Neural cell (in vitro differentiated cells): ENCODE results near the gene COIL.

Source experiments
- EZH2 ChIP-seq: fragments of 200-600, 300-800 bp; shearing (Covaris generic), sonication (generic); IDR thresholded peaks from 2 replicates; pipeline ENCODE4 v1.6.1; 2014; ENCODE audit warnings: antibody characterized with exemption, low read length, borderline replicate concordance, mild to moderate bottlenecking; ENCODE audit not compliant: insufficient read depth, poor library complexity, severe bottlenecking
- MXI1 ChIP-seq: fragments of 450-650 bp; conservative IDR thresholded peaks from 2 replicates; pipeline ENCODE4 v1.6.1; 2014; ENCODE audit warnings: antibody characterized with exemption, mild to moderate bottlenecking; ENCODE audit not compliant: poor library complexity, severe bottlenecking
- TF ChIP-seq, protein P1 (sequence below): fragments of 450-650 bp; IDR thresholded peaks from 2 replicates; pipeline ENCODE4 v1.5.1; 2014; ENCODE audit warnings: antibody characterized with exemption, mild to moderate bottlenecking, moderate library complexity; ENCODE audit not compliant: poor library complexity, severe bottlenecking

DNA sequence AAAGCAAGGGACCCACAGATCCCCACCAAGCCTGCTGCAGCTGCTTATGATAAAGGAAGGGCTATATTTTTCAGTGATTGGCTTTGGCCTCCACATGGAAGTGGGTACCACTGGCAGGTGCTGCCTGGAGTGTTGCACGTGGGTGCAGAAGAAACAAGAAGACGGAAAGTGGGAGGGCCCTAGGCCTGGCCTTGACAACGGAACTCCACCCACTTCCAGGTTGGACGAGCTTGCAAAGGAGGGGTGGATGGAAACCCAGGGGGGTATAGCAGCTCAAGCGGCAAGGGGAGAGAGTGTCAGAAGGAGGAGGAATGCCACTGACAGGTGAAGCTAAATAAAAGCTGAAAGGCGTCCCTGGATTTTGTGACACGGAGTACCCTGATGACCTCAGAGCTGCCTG, 67.3 kb downstream of the COIL start:
- TF ChIP-seq EZH2 (no peak), MXI1 (no peak)
- TF ChIP-seq, protein P1, sequence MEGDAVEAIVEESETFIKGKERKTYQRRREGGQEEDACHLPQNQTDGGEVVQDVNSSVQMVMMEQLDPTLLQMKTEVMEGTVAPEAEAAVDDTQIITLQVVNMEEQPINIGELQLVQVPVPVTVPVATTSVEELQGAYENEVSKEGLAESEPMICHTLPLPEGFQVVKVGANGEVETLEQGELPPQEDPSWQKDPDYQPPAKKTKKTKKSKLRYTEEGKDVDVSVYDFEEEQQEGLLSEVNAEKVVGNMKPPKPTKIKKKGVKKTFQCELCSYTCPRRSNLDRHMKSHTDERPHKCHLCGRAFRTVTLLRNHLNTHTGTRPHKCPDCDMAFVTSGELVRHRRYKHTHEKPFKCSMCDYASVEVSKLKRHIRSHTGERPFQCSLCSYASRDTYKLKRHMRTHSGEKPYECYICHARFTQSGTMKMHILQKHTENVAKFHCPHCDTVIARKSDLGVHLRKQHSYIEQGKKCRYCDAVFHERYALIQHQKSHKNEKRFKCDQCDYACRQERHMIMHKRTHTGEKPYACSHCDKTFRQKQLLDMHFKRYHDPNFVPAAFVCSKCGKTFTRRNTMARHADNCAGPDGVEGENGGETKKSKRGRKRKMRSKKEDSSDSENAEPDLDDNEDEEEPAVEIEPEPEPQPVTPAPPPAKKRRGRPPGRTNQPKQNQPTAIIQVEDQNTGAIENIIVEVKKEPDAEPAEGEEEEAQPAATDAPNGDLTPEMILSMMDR: no peak
